Smooth muscle cell (in vitro differentiated cells): ENCODE results near the gene CNTNAP4. TPM values are rescaled to one million over a fixed set of nuclear protein-coding genes. Genes with fewer than 3 reads are reported as not detected.

Experiments used
- DNase-seq: peaks from one replicate; lab custom pipeline; 2025; ENCODE audit not compliant: unreplicated experiment; lab: John Stamatoyannopoulos, UW
- H2AFZ ChIP-seq: fragments of 200-600 bp; sonication (generic); 2 replicates; pipeline ENCODE4 v1.6.0; 2016; ENCODE audit warnings: antibody characterized with exemption, low read depth, mild to moderate bottlenecking
- H3F3A ChIP-seq: fragments of 200-600 bp; sonication (generic); 2 replicates; pipeline ENCODE4 v1.6.0; 2017; ENCODE audit warnings: antibody characterized with exemption, low read depth
- H3K27ac ChIP-seq: fragments of 200-600 bp; sonication (generic); 2 replicates; pipeline ENCODE4 v1.5.1; 2016; ENCODE audit warnings: low read depth, mild to moderate bottlenecking
- H3K27me3 ChIP-seq: fragments of 200-600 bp; sonication (generic); 2 replicates; pipeline ENCODE4 v1.6.1; 2016; ENCODE audit warnings: low read depth, mild to moderate bottlenecking
- H3K36me3 ChIP-seq: fragments of 200-600 bp; sonication (generic); 2 replicates; pipeline ENCODE4 v1.5.1; 2016; ENCODE audit warnings: low read depth
- H3K4me1 ChIP-seq: fragments of 200-600 bp; sonication (generic); 2 replicates; pipeline ENCODE4 v1.5.1; 2016; ENCODE audit warnings: low read depth
- H3K4me2 ChIP-seq: fragments of 200-600 bp; sonication (generic); 2 replicates; pipeline ENCODE4 v1.6.0; 2016; ENCODE audit warnings: mild to moderate bottlenecking
- H3K4me3 ChIP-seq: fragments of 200-600 bp; sonication (generic); 2 replicates; pipeline ENCODE4 v1.5.1; 2016; ENCODE audit warnings: mild to moderate bottlenecking
- H3K79me2 ChIP-seq: fragments of 200-600 bp; sonication (generic); 2 replicates; pipeline ENCODE4 v1.6.0; 2016; ENCODE audit warnings: low read depth, mild to moderate bottlenecking
- H3K9ac ChIP-seq: fragments of 200-600 bp; sonication (generic); 2 replicates; pipeline ENCODE4 v1.6.0; 2016; ENCODE audit warnings: low read depth
- H3K9me3 ChIP-seq: fragments of 200-600 bp; sonication (generic); replicated peaks from 2 replicates; pipeline ENCODE4 v1.5.1; 2016; ENCODE audit warnings: low read depth
- H4K20me1 ChIP-seq: fragments of 200-600 bp; sonication (generic); 2 replicates; pipeline ENCODE4 v1.6.0; 2016; ENCODE audit warnings: low read depth
- CTCF ChIP-seq: fragments of 200-600 bp; sonication (generic); IDR thresholded peaks from 2 replicates; pipeline ENCODE4 v1.5.1; 2017; ENCODE audit warnings: borderline replicate concordance, mild to moderate bottlenecking, antibody characterized with exemption; ENCODE audit not compliant: insufficient read depth, poor library complexity, severe bottlenecking
- WGBS: methylation state at CpG from one replicate; pipeline ENCODE4 v1.1.7; 2016; ENCODE audit warnings: low lambda C conversion rate; 5-methylcytosine and 5-hydroxymethylcytosine counted together
- polyA plus RNA-seq: library from polyadenylated mRNA; unstranded; fragments of >200 nt; fragmentation: Nextera tagmentation; extraction: Ambion mirVana; gene quantifications from 2 replicates; pipeline ENCODE4 v1.2.1, GENCODE V29; 2016
- total RNA-seq: library from RNA; depleted of rRNA; stranded (reverse); fragments of >200 nt; gene quantifications from 2 replicates; pipeline ENCODE4 v1.2.3, GENCODE V29; 2014

Gene CNTNAP4
- total and polyA plus RNA-seq, 2 experiments from 2014 or later, result 0.13 to 0.25 TPM

- no peaks in the 10 kb centered on the region for H3K9me3 ChIP-seq
- H3K79me2 ChIP-seq, result no peaks in the 10 kb centered on the region
- H3K4me1 ChIP-seq, result no peaks in the 10 kb centered on the region
- no peak overlapping the region for H3K27ac ChIP-seq
- no peak overlapping the region for H2AFZ ChIP-seq
- DNase-seq, result no peak
- H3K4me2 ChIP-seq, result no peak overlapping the region
- TF ChIP-seq CTCF, result no peak
- no peak overlapping the region for H3K9ac ChIP-seq
- H3K36me3 ChIP-seq, result no peaks in the 10 kb centered on the region
- H4K20me1 ChIP-seq, result no peaks in the 10 kb centered on the region
- H3K4me3 ChIP-seq, result no peak overlapping the region
- no peaks in the 10 kb centered on the region for H3F3A ChIP-seq
- H3K27me3 ChIP-seq, result no peaks in the 10 kb centered on the region
These were observed 109.6 kb downstream of the CNTNAP4 start for GRCh38 chr16:76386784-76387183.

- Histone ChIP-seq H2AFZ (no peak overlapping the region), H4K20me1 (no peaks in the 10 kb centered on the region), H3K27me3 (no peaks in the 10 kb centered on the region), H3K9ac (no peak overlapping the region), H3K9me3 (no peaks in the 10 kb centered on the region), H3K4me2 (no peak overlapping the region), H3F3A (no peaks in the 10 kb centered on the region), H3K4me1 (no peaks in the 10 kb centered on the region), H3K4me3 (no peak overlapping the region), H3K79me2 (no peaks in the 10 kb centered on the region), H3K36me3 (no peaks in the 10 kb centered on the region), H3K27ac (no peak overlapping the region)
- no peak for DNase-seq
- TF ChIP-seq CTCF, result no peak
- WGBS, result 69% methylated on average over 2 of the region's 2 CpGs
These were observed 110.8 kb downstream of the CNTNAP4 start for GRCh38 chr16:76387994-76388393.

- no peak for TF ChIP-seq CTCF
- WGBS, result 69% methylated on average over 6 of the region's 6 CpGs
- H3K4me1 ChIP-seq, result no peaks in the 10 kb centered on the region
- H3K4me2 ChIP-seq, result no peak overlapping the region
- peak overlapping the region; percentile 55 for H3K27ac ChIP-seq
- no peak for DNase-seq
- no peaks in the 10 kb centered on the region for H3K79me2 ChIP-seq
- no peaks in the 10 kb centered on the region for H3K27me3 ChIP-seq
- no peak overlapping the region for H2AFZ ChIP-seq
- no peak overlapping the region for H3K9ac ChIP-seq
- H3K9me3 ChIP-seq, result no peaks in the 10 kb centered on the region
- H4K20me1 ChIP-seq, result no peaks in the 10 kb centered on the region
- H3K4me3 ChIP-seq, result no peak overlapping the region
- H3K36me3 ChIP-seq, result no peaks in the 10 kb centered on the region
- H3F3A ChIP-seq, result no peaks in the 10 kb centered on the region
These were observed 111.9 kb downstream of the CNTNAP4 start for GRCh38 chr16:76389126-76389525.

GRCh38 chr16:76390476-76390875 is 113.3 kb downstream of the CNTNAP4 start:
- H3K9me3 ChIP-seq, result no peaks in the 10 kb centered on the region
- no peaks in the 10 kb centered on the region for H3K27me3 ChIP-seq
- 44% methylated on average over 1 of the region's 1 CpG for WGBS
- H3K27ac ChIP-seq, result no peak overlapping the region
- no peak for TF ChIP-seq CTCF
- no peaks in the 10 kb centered on the region for H4K20me1 ChIP-seq
- DNase-seq, result no peak
- H3K36me3 ChIP-seq, result no peaks in the 10 kb centered on the region
- no peak overlapping the region for H2AFZ ChIP-seq
- no peak overlapping the region for H3K4me3 ChIP-seq
- no peak overlapping the region for H3K4me2 ChIP-seq
- H3K9ac ChIP-seq, result no peak overlapping the region
- H3K79me2 ChIP-seq, result no peaks in the 10 kb centered on the region
- no peaks in the 10 kb centered on the region for H3F3A ChIP-seq
- H3K4me1 ChIP-seq, result no peaks in the 10 kb centered on the region
